Keratinocyte (primary cell): ENCODE measurements around the gene MPND. TPM values are rescaled to one million over a fixed set of nuclear protein-coding genes. Genes with fewer than 3 reads are reported as not detected.

Source experiments
- DNase-seq: peaks from one replicate; pipeline ENCODE4 v3.0.0-alpha.2; 2011; ENCODE audit warnings: low read depth, missing footprints, low spot score
- FAIRE-seq: peaks from 2 replicates; lab custom pipeline; 2011; peaks lifted over from hg19 to GRCh38; lab: Jason Lieb, UNC
- H2AFZ ChIP-seq: 2 replicates; pipeline ENCODE4 v1.6.0; 2012; ENCODE audit warnings: low read length, control low read depth, inconsistent platforms; ENCODE audit not compliant: control insufficient read depth
- H3K27ac ChIP-seq: 2 replicates; pipeline ENCODE4 v1.5.1; 2011; ENCODE audit warnings: low read length; ENCODE audit not compliant: control insufficient read depth, insufficient read depth
- H3K27me3 ChIP-seq: 3 replicates; pipeline ENCODE4 v1.6.0; 2011; ENCODE audit warnings: low read length; ENCODE audit not compliant: control insufficient read depth, insufficient read depth; ENCODE audit errors: extremely low read depth
- H3K36me3 ChIP-seq, 2 experiments: 2 replicates in 1 of 2; 3 replicates in 1 of 2; pipeline ENCODE4 v1.5.1; 2011; ENCODE audit warnings: low read length in 2 of 2, mild to moderate bottlenecking in 1 of 2; ENCODE audit not compliant: control insufficient read depth in 2 of 2, insufficient read depth in 2 of 2; ENCODE audit errors: extremely low read depth in 1 of 2
- H3K4me1 ChIP-seq: 3 replicates; pipeline ENCODE4 v1.5.1; 2011; ENCODE audit warnings: low read length; ENCODE audit not compliant: control insufficient read depth, insufficient read depth; ENCODE audit errors: extremely low read depth
- H3K4me2 ChIP-seq: 3 replicates; pipeline ENCODE4 v1.6.0; 2011; ENCODE audit warnings: low read depth, low read length; ENCODE audit not compliant: control insufficient read depth, insufficient read depth; ENCODE audit errors: extremely low read depth
- H3K4me3 ChIP-seq, 3 experiments: fragments of 200-600 bp in 1 of 3; sonication (generic) in 1 of 3; 2 replicates in 2 of 3; 3 replicates in 1 of 3; pipeline ENCODE4 v1.5.1; 2011 to 2016; ENCODE audit warnings: low read length in 3 of 3, mild to moderate bottlenecking in 3 of 3, control low read depth in 2 of 3, inconsistent platforms in 1 of 3, low read depth in 1 of 3, mixed read lengths in 1 of 3, mixed run types in 1 of 3, moderate library complexity in 1 of 3; ENCODE audit not compliant: control insufficient read depth in 2 of 3, insufficient read depth in 2 of 3; ENCODE audit errors: extremely low read depth in 1 of 3
- H3K79me2 ChIP-seq: 2 replicates; pipeline ENCODE4 v1.6.0; 2012; ENCODE audit warnings: low read length; ENCODE audit not compliant: control insufficient read depth, insufficient read depth
- H3K9ac ChIP-seq: 3 replicates; pipeline ENCODE4 v1.6.0; 2011; ENCODE audit warnings: low read length; ENCODE audit not compliant: control insufficient read depth, insufficient read depth; ENCODE audit errors: extremely low read depth
- H3K9me1 ChIP-seq: 3 replicates; pipeline ENCODE4 v1.6.0; 2011; ENCODE audit warnings: low read length; ENCODE audit not compliant: control insufficient read depth, insufficient read depth; ENCODE audit errors: extremely low read depth
- H3K9me3 ChIP-seq: 2 replicates; pipeline ENCODE4 v1.5.1; 2012; ENCODE audit warnings: low read depth, low read length; ENCODE audit not compliant: control insufficient read depth
- H4K20me1 ChIP-seq: 3 replicates; pipeline ENCODE4 v1.6.0; 2011; ENCODE audit warnings: low read length; ENCODE audit not compliant: control insufficient read depth, insufficient read depth; ENCODE audit errors: extremely low read depth
- CTCF ChIP-seq, 3 experiments: IDR thresholded peaks in 1 of 3; conservative IDR thresholded peaks in 1 of 3; optimal IDR thresholded peaks in 1 of 3; 2 replicates in 2 of 3; 3 replicates in 1 of 3; pipeline versions ENCODE3 to v1.5.1; 2011; ENCODE audit warnings: low read length in 3 of 3, mild to moderate bottlenecking in 3 of 3, moderate library complexity in 2 of 3, control low read depth in 1 of 3, inconsistent platforms in 1 of 3; ENCODE audit not compliant: insufficient read depth in 2 of 3; ENCODE audit errors: extremely low read depth in 1 of 3
- EZH2 ChIP-seq: IDR thresholded peaks from one replicate; pipeline ENCODE4 v1.6.1; 2012; ENCODE audit warnings: inconsistent platforms, mild to moderate bottlenecking, low read length, moderate library complexity
- dilution Hi-C: fragments of 300-500 bp; cut with MboI; formaldehyde crosslinking; loops from one replicate; pipeline ENCODE4 v1.7.0; 2020; ENCODE audit warnings: low sequenced_read_pairs; ENCODE audit not compliant: extremely low pct_ligation_motif_present
- polyA plus RNA-seq, 5 experiments: library from polyadenylated mRNA; depleted of rRNA in 3 of 5; stranded (reverse) in 3 of 5; stranded (forward) in 1 of 5; unstranded in 1 of 5; fragments of >200 nt; gene quantifications; 1 replicate in 1 of 5; 2 replicates in 3 of 5; 3 replicates in 1 of 5; pipeline versions ENCODE4 v1.2.1 to v1.2.3, GENCODE V29; 2011 to 2012; ENCODE audit warnings: missing spikeins in 2 of 5, low read depth in 1 of 5, low replicate concordance in 1 of 5

MPND gene
- polyA plus RNA-seq, 1 donor (not counting 4 experiments of a cell fraction or from before 2014, with no cell fraction given): 4.2 TPM

- no peak for TF ChIP-seq EZH2
- no peak for TF ChIP-seq CTCF (optimal IDR thresholded peaks at IDR 0.05 in 1 of 3, IDR thresholded peaks at IDR 0.05 in 1 of 3, conservative IDR thresholded peaks at IDR 0.05 in 1 of 3; ENCODE audit: extremely low read depth in 1 of 3, insufficient read depth in 2 of 3, low read length in 3 of 3)
These were observed 59.8 kb downstream of the MPND start for GRCh38 chr19:4403005-4403761.

GRCh38 chr19:4405977-4406376 lies 62.6 kb downstream of the MPND start:
- H2AFZ ChIP-seq: no peak overlapping the region
- no peaks in the 10 kb centered on the region for H3K9me3 ChIP-seq
- H4K20me1 ChIP-seq: no peaks in the 10 kb centered on the region
- H3K4me1 ChIP-seq: peaks cover 11% of the 10 kb centered on the region
- peaks cover 42% of the 10 kb centered on the region for H3K79me2 ChIP-seq
- no peak overlapping the region for H3K9ac ChIP-seq
- H3K4me3 ChIP-seq: no peak overlapping the region
- TF ChIP-seq CTCF (optimal IDR thresholded peaks at IDR 0.05 in 1 of 3, IDR thresholded peaks at IDR 0.05 in 1 of 3, conservative IDR thresholded peaks at IDR 0.05 in 1 of 3; ENCODE audit: extremely low read depth in 1 of 3, insufficient read depth in 2 of 3, low read length in 3 of 3) (no peak), EZH2 (no peak)
- dilution Hi-C loops: no loop called here
- H3K4me2 ChIP-seq: no peak overlapping the region
- FAIRE-seq (no peak), DNase-seq (no peak)
- H3K36me3 ChIP-seq: peaks cover 2 to 9% of the 10 kb centered on the region in 2 experiments
- H3K9me1 ChIP-seq: no peaks in the 10 kb centered on the region
- H3K27ac ChIP-seq: no peak overlapping the region
- no peaks in the 10 kb centered on the region for H3K27me3 ChIP-seq

More at GRCh38 chr19:4403005-4403761, 59.8 kb downstream of the MPND start:
- Histone ChIP-seq H3K9me3 (no peaks in the 10 kb centered on the region), H3K4me3 (peak overlapping the region; percentile 79 to 88 (median 87)), H4K20me1 (no peaks in the 10 kb centered on the region), H3K27ac (peak overlapping the region; percentile 83), H3K79me2 (peaks cover 58% of the 10 kb centered on the region), H3K36me3 (peaks cover 0 to 1% of the 10 kb centered on the region in 2 experiments), H3K27me3 (no peaks in the 10 kb centered on the region), H3K9me1 (no peaks in the 10 kb centered on the region), H3K9ac (peak overlapping the region; percentile 94), H3K4me1 (peaks cover 15% of the 10 kb centered on the region), H3K4me2 (peak overlapping the region; percentile 93), H2AFZ (peak overlapping the region; percentile 68)
- FAIRE-seq (no peak), DNase-seq (no peak)
- dilution Hi-C loops: no loop called here
